Islet precursor cell (in vitro differentiated cells): ENCODE data around the gene EYS.
"Not testable (repeated sequence)": the region's sequence is repeated elsewhere in the genome, so short reads cannot be mapped to it uniquely, and the experiment has no call there.

Experiments used
- DNase-seq: peaks from one replicate; pipeline ENCODE4 v3.0.0-alpha.2; 2018

Gene EYS

GRCh38 chr6:63800386-63800785 lies 1906.6 kb downstream of the EYS start:
- not testable (repeated sequence) for DNase-seq

GRCh38 chr6:63799813-63800212 lies 1907.2 kb downstream of the EYS start:
- DNase-seq = no peak

GRCh38 chr6:63799313-63799712 lies 1907.7 kb downstream of the EYS start:
- no peak for DNase-seq

GRCh38 chr6:63798378-63798777 lies 1908.6 kb downstream of the EYS start:
- no peak for DNase-seq

- no peak for DNase-seq
Measured at GRCh38 chr6:63797721-63798120, 1909.3 kb downstream of the EYS start.

- DNase-seq = no peak
Measured at GRCh38 chr6:63795826-63796225, 1911.2 kb downstream of the EYS start.

- DNase-seq = no peak
Measured at GRCh38 chr6:63795006-63795405, 1912.0 kb downstream of the EYS start.

GRCh38 chr6:63793465-63794137 lies 1913.4 kb downstream of the EYS start:
- no peak for DNase-seq

- DNase-seq = no peak
Measured at GRCh38 chr6:63792736-63793464, 1914.1 kb downstream of the EYS start.

GRCh38 chr6:63790334-63790733 lies 1916.7 kb downstream of the EYS start:
- no peak for DNase-seq

GRCh38 chr6:63789699-63790098 lies 1917.3 kb downstream of the EYS start:
- DNase-seq = no peak

- DNase-seq = no peak
Measured at GRCh38 chr6:63788569-63788968, 1918.5 kb downstream of the EYS start.

GRCh38 chr6:63787021-63787420 lies 1920.0 kb downstream of the EYS start:
- no peak for DNase-seq

GRCh38 chr6:63785006-63785405 lies 1922.0 kb downstream of the EYS start:
- no peak for DNase-seq

- DNase-seq = no peak
Measured at GRCh38 chr6:63783096-63783495, 1923.9 kb downstream of the EYS start.

- no peak for DNase-seq
Measured at GRCh38 chr6:63774961-63775360, 1932.1 kb downstream of the EYS start.

- DNase-seq = no peak
Measured at GRCh38 chr6:63773200-63773599, 1933.8 kb downstream of the EYS start.

- no peak for DNase-seq
Measured at GRCh38 chr6:63765828-63766227, 1941.2 kb downstream of the EYS start.

GRCh38 chr6:63764318-63764916 lies 1942.6 kb downstream of the EYS start:
- no peak for DNase-seq

GRCh38 chr6:63760199-63760598 lies 1946.8 kb downstream of the EYS start:
- DNase-seq = no peak

- DNase-seq = no peak
Measured at GRCh38 chr6:63759605-63760105, 1947.4 kb downstream of the EYS start.

- no peak for DNase-seq
Measured at GRCh38 chr6:63757826-63758225, 1949.2 kb downstream of the EYS start.

GRCh38 chr6:63757275-63757674 lies 1949.8 kb downstream of the EYS start:
- not testable (repeated sequence) for DNase-seq

GRCh38 chr6:63750400-63750799 lies 1956.6 kb downstream of the EYS start:
- DNase-seq = no peak
